Activated B cell treated with CpG ODN at 0.5 μM for 24 hours (primary cell): ENCODE results near the gene EIF4E2. TPM values are rescaled to one million over a fixed set of nuclear protein-coding genes. Genes with fewer than 3 reads are reported as not detected.

Experiments
- ATAC-seq: fragments of 200-7000 bp; cut with Tn5 transposase; one replicate; pipeline ENCODE4 v1.10.0; 2021; ENCODE audit warnings: low read depth, mild to moderate bottlenecking, moderate library complexity
- CTCF ChIA-PET: fragments of 350-600 bp; sonication (Branson Sonifier 250); formaldehyde crosslinking; loops from one replicate; lab custom pipeline; 2021; ENCODE audit warnings: antibody characterized with exemption; lab: Charles Lee
- POLR2A ChIA-PET: fragments of 350-600 bp; sonication (Branson Sonifier 250); formaldehyde crosslinking; loops from one replicate; lab custom pipeline; 2021; ENCODE audit warnings: antibody characterized with exemption; lab: Charles Lee
- DNase-seq: peaks from one replicate; pipeline ENCODE4 v3.0.0; 2022
- H3K27ac Mint-ChIP-seq: one replicate; pipeline ENCODE4 v1.8.0; 2020; ENCODE audit warnings: mixed read lengths
- H3K27me3 Mint-ChIP-seq: one replicate; pipeline ENCODE4 v1.8.0; 2021; ENCODE audit warnings: mixed read lengths
- H3K36me3 Mint-ChIP-seq: one replicate; pipeline ENCODE4 v1.8.0; 2021; ENCODE audit warnings: low read depth, mixed read lengths
- H3K4me1 Mint-ChIP-seq: one replicate; pipeline ENCODE4 v1.8.0; 2021; ENCODE audit warnings: mixed read lengths
- H3K4me3 Mint-ChIP-seq: one replicate; pipeline ENCODE4 v1.8.0; 2020; ENCODE audit warnings: mild to moderate bottlenecking, mixed read lengths
- H3K9me3 Mint-ChIP-seq: one replicate; pipeline ENCODE4 v1.8.0; 2020; ENCODE audit warnings: mixed read lengths
- intact Hi-C: fragments of 100-400 bp; cut with micrococcal nuclease; formaldehyde crosslinking; loops from one replicate; pipeline ENCODE4 v1.15.1; 2024
- total RNA-seq: library from RNA; stranded (reverse); gene quantifications from 2 replicates; pipeline ENCODE4 v1.2.3, GENCODE V29; 2022
- TF ChIP-seq, protein P1 (sequence below): fragments of 200-600 bp; IDR thresholded peaks from one replicate; pipeline ENCODE4 v1.8.0; 2022; ENCODE audit warnings: antibody characterized with exemption, mild to moderate bottlenecking

EIF4E2 gene
- total RNA-seq, 1 donor from 2014 or later = 63.2 TPM

DNA sequence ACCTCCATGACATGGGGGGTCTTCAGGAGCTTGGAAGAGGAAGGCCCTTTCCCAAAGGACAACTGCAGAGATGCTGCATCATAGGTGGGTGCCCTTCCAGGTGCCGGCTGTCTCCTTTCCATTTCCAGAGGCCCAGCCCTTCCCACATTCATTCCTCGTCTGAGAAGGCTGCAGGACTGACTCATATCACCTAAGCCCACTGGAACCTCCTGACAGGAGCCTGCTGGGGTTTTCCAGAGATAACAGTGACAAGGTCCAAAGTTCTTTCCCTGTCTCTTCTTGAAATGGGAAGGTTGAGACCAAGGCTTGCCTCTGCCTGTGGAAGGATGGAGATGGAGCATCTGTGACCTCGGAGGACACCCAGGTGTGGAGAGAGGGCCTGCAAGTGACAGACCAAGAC lies 33.9 kb upstream of the EIF4E2 start:
- H3K27ac Mint-ChIP-seq = no peak overlapping the region
- POLR2A ChIA-PET = no interaction called here
- ATAC-seq = no peak

DNA sequence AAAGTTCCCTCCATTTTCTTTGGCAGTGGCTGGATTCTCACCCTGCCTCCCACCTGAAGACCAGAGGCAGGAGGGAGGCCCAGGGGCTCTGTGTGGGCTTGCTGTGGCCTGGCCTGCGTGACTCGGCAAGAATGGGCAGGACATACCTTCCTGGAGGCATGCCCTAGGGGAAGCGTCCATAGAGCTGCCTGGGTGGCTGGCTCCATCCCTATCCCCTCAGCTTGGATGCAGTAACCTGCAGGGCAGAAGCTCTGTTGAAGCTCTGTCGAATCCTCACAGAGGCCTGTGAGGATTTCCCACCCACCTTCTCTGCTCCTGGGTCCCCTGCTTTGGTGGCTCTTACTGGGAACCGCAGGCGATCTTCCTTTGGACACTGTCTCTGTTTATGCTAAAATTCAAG lies 31.6 kb upstream of the EIF4E2 start:
- CTCF ChIA-PET = interaction anchor here (0.8 kb wide), 1 partner anchor 15 kb away, joined by 3 read pairs; no protein-coding TSS in a partner anchor
- no peak for ATAC-seq
- intact Hi-C loops = no loop called here
- Mint-ChIP-seq H3K27me3 (peaks cover 24% of the 10 kb centered on the region), H3K9me3 (no peaks in the 10 kb centered on the region), H3K4me3 (no peak overlapping the region), H3K4me1 (peaks cover 11% of the 10 kb centered on the region), H3K36me3 (no peaks in the 10 kb centered on the region), H3K27ac (no peak overlapping the region)
- DNase-seq = no peak
- POLR2A ChIA-PET = interaction anchor here (0.6 kb wide), 1 partner anchor 13 kb away, joined by 10 read pairs; no protein-coding TSS in a partner anchor
- TF ChIP-seq, protein P1, sequence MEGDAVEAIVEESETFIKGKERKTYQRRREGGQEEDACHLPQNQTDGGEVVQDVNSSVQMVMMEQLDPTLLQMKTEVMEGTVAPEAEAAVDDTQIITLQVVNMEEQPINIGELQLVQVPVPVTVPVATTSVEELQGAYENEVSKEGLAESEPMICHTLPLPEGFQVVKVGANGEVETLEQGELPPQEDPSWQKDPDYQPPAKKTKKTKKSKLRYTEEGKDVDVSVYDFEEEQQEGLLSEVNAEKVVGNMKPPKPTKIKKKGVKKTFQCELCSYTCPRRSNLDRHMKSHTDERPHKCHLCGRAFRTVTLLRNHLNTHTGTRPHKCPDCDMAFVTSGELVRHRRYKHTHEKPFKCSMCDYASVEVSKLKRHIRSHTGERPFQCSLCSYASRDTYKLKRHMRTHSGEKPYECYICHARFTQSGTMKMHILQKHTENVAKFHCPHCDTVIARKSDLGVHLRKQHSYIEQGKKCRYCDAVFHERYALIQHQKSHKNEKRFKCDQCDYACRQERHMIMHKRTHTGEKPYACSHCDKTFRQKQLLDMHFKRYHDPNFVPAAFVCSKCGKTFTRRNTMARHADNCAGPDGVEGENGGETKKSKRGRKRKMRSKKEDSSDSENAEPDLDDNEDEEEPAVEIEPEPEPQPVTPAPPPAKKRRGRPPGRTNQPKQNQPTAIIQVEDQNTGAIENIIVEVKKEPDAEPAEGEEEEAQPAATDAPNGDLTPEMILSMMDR = no peak

More for the DNA sequence above, 33.9 kb upstream of the EIF4E2 start:
- H3K4me3 Mint-ChIP-seq = no peak overlapping the region
- TF ChIP-seq, protein P1 = no peak
- H3K4me1 Mint-ChIP-seq = peaks cover 2% of the 10 kb centered on the region
- CTCF ChIA-PET = no interaction called here
- H3K9me3 Mint-ChIP-seq = no peaks in the 10 kb centered on the region
- H3K36me3 Mint-ChIP-seq = no peaks in the 10 kb centered on the region
- no peak for DNase-seq
- intact Hi-C loops = no loop called here
- H3K27me3 Mint-ChIP-seq = peaks cover 29% of the 10 kb centered on the region

- Mint-ChIP-seq H3K9me3 (no peaks in the 10 kb centered on the region), H3K27ac (no peak within 1 kb of the TSS), H3K4me1 (peaks cover 15% of the 10 kb centered on the region), H3K36me3 (no peaks in the 10 kb centered on the region), H3K27me3 (peaks cover 30% of the 10 kb centered on the region), H3K4me3 (no peak within 1 kb of the TSS)
- intact Hi-C loops = no loop called here
- DNase-seq (no peak), ATAC-seq (no peak)
- TF ChIP-seq, protein P1 = no peak
- ChIA-PET CTCF (no interaction called here), POLR2A (no interaction called here)
These were observed 30.7 kb upstream of the EIF4E2 start, which contains the start of gene PRSS56 for GRCh38 chr2:232519581-232520438. TSS of gene PRSS56 (plus strand) at chr2:232520388. CDS start at chr2:232520599, 211 bp downstream.

DNA sequence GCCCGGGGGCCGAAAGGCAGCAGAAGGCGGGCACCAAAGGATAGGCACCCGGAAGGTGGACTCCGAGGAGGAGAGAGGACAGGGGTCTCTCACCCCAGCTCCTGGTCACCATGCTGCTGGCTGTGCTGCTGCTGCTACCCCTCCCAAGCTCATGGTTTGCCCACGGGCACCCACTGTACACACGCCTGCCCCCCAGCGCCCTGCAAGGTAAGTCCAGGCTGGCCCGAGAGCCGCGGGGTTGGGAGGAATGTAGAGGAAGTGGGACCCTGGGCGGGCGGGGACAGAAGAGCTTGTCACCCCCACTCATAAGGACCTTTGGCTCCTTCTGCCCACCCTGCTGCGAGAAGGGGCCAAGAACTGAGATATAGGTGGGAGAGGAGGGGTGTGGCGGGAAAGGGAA lies 30.0 kb upstream of the EIF4E2 start:
- Mint-ChIP-seq H3K36me3 (no peaks in the 10 kb centered on the region), H3K4me3 (no peak overlapping the region), H3K27ac (no peak overlapping the region), H3K27me3 (peaks cover 32% of the 10 kb centered on the region), H3K4me1 (peaks cover 15% of the 10 kb centered on the region), H3K9me3 (no peaks in the 10 kb centered on the region)
- ChIA-PET POLR2A (no interaction called here), CTCF (interaction anchor here (1.0 kb wide), 1 partner anchor 11 kb away, joined by 3 read pairs; no protein-coding TSS in a partner anchor)
- DNase-seq (no peak), ATAC-seq (no peak)
- TF ChIP-seq, protein P1 = no peak
- intact Hi-C loops = no loop called here

- H3K27ac Mint-ChIP-seq = no peak overlapping the region
- TF ChIP-seq, protein P1 = no peak
- no peak for DNase-seq
- no peaks in the 10 kb centered on the region for H3K36me3 Mint-ChIP-seq
- H3K27me3 Mint-ChIP-seq = peaks cover 32% of the 10 kb centered on the region
- intact Hi-C loops = no loop called here
- CTCF ChIA-PET = interaction anchor here (1.0 to 1.4 kb wide), 2 partner anchors 10 to 74 kb away, joined by 3 to 6 read pairs; no protein-coding TSS in a partner anchor
- H3K9me3 Mint-ChIP-seq = no peaks in the 10 kb centered on the region
- H3K4me1 Mint-ChIP-seq = peaks cover 15% of the 10 kb centered on the region
- H3K4me3 Mint-ChIP-seq = no peak overlapping the region
- POLR2A ChIA-PET = no interaction called here
- ATAC-seq = no peak
These were observed 29.4 kb upstream of the EIF4E2 start for GRCh38 chr2:232521098-232521497.
